Measurements from ENCODE around the gene KIRREL3.

GRCh38 chr11:126655807-126656128, 344.8 kb downstream of the KIRREL3 start:
- TF ChIP-seq CTCF (IDR thresholded peaks at IDR 0.05): no peak
- TF ChIP-seq POLR2A (IDR thresholded peaks at IDR 0.05): no peak

All from testis (tissue), 2 donors.